ENCODE measurements around the gene ADRM1.

- TF ChIP-seq CTCF (conservative IDR thresholded peaks at IDR 0.05; ENCODE audit: low read length) (no peak), EZH2phosphoT487 (IDR thresholded peaks at IDR 0.05; ENCODE audit: borderline replicate concordance, low read depth, low read length) (no peak)
These were observed 3.1 kb downstream of the ADRM1 start for GRCh38 chr20:62305765-62306413.

All from OCI-LY7 (cell line).